Measurements from ENCODE around the gene JAM3.

The JAM3 gene

GRCh38 chr11:134150195-134150903 is 81.5 kb downstream of the JAM3 start:
- no peak overlapping the region for H2AK5ac ChIP-seq (ENCODE audit: low read depth, low read length)
- no peak overlapping the region for H2BK5ac ChIP-seq (ENCODE audit: low read length)
- no peaks in the 10 kb centered on the region for H3K27me3 ChIP-seq (ENCODE audit: control insufficient read depth in 3 of 3, insufficient read depth in 3 of 3, low read depth in 1 of 3, low read length in 3 of 3)
- no peak overlapping the region for H3K14ac ChIP-seq (ENCODE audit: low read length)
- H3K4ac ChIP-seq (ENCODE audit: low read length) = no peak overlapping the region
- H3K4me1 ChIP-seq (ENCODE audit: control insufficient read depth in 2 of 2, insufficient read depth in 1 of 2, low read depth in 1 of 2, low read length in 2 of 2) = no peaks in the 10 kb centered on the region
- DNase-seq (ENCODE audit: low spot score) = no peak
- H3K4me2 ChIP-seq (ENCODE audit: insufficient read depth, low read length, poor library complexity, severe bottlenecking) = no peak overlapping the region
- H3K4me3 ChIP-seq (ENCODE audit: low read length in 2 of 2) = peak overlapping the region in 1 of 2 donors; percentile 2
- H3K18ac ChIP-seq (ENCODE audit: low read length) = no peak overlapping the region
- no peak overlapping the region for H4K91ac ChIP-seq (ENCODE audit: low read depth, low read length, poor library complexity)
- no peak overlapping the region for H3K9ac ChIP-seq (ENCODE audit: low read depth, low read length, poor library complexity)
- H3K9me3 ChIP-seq (replicated peaks in 1 of 2; ENCODE audit: control insufficient read depth in 2 of 2, insufficient read depth in 1 of 2, low read depth in 1 of 2, low read length in 2 of 2) = peaks cover 0 to 6% of the 10 kb centered on the region in 2 donors
- H2BK15ac ChIP-seq (ENCODE audit: low read length) = no peak overlapping the region
- no peak overlapping the region for H3K27ac ChIP-seq (replicated peaks; ENCODE audit: low read length)
- H3K79me1 ChIP-seq (ENCODE audit: low read depth, low read length) = peaks cover 2% of the 10 kb centered on the region
- H2BK12ac ChIP-seq (ENCODE audit: low read length) = no peak overlapping the region
- no peak overlapping the region for H2BK120ac ChIP-seq (ENCODE audit: low read depth, low read length)
- WGBS, 2 donors (ENCODE audit: extremely low coverage in 2 of 2, insufficient read length in 2 of 2, insufficient replicate concordance in 1 of 2) = no CpG with 5 or more reads among the region's 12 CpGs
- no peak overlapping the region for H2AFZ ChIP-seq (ENCODE audit: low read length)
- H4K8ac ChIP-seq (ENCODE audit: low read depth, low read length) = no peak overlapping the region
- no peak overlapping the region for H3K23ac ChIP-seq (ENCODE audit: low read depth, low read length, poor library complexity)
- peaks cover 50 to 99% of the 10 kb centered on the region in 2 donors for H3K36me3 ChIP-seq (replicated peaks in 1 of 2; ENCODE audit: control insufficient read depth in 2 of 2, insufficient read depth in 2 of 2, low read length in 2 of 2)

GRCh38 chr11:134151083-134151747 is 82.3 kb downstream of the JAM3 start:
- no peak overlapping the region for H3K14ac ChIP-seq (ENCODE audit: low read length)
- no peak overlapping the region for H3K27ac ChIP-seq (replicated peaks; ENCODE audit: low read length)
- no peak overlapping the region for H2BK120ac ChIP-seq (ENCODE audit: low read depth, low read length)
- no peak overlapping the region for H3K4me2 ChIP-seq (ENCODE audit: insufficient read depth, low read length, poor library complexity, severe bottlenecking)
- no peak overlapping the region for H2AK5ac ChIP-seq (ENCODE audit: low read depth, low read length)
- H3K4ac ChIP-seq (ENCODE audit: low read length) = no peak overlapping the region
- no peak overlapping the region for H3K9ac ChIP-seq (ENCODE audit: low read depth, low read length, poor library complexity)
- no peak overlapping the region for H3K23ac ChIP-seq (ENCODE audit: low read depth, low read length, poor library complexity)
- peaks cover 0 to 2% of the 10 kb centered on the region in 2 donors for H3K9me3 ChIP-seq (replicated peaks in 1 of 2; ENCODE audit: control insufficient read depth in 2 of 2, insufficient read depth in 1 of 2, low read depth in 1 of 2, low read length in 2 of 2)
- H2AFZ ChIP-seq (ENCODE audit: low read length) = no peak overlapping the region
- H3K18ac ChIP-seq (ENCODE audit: low read length) = no peak overlapping the region
- no peak overlapping the region for H4K8ac ChIP-seq (ENCODE audit: low read depth, low read length)
- no CpG with 5 or more reads among the region's 10 CpGs for WGBS, 2 donors (ENCODE audit: extremely low coverage in 2 of 2, insufficient read length in 2 of 2, insufficient replicate concordance in 1 of 2)
- peaks cover 52 to 99% of the 10 kb centered on the region in 2 donors for H3K36me3 ChIP-seq (replicated peaks in 1 of 2; ENCODE audit: control insufficient read depth in 2 of 2, insufficient read depth in 2 of 2, low read length in 2 of 2)
- no peak overlapping the region for H4K91ac ChIP-seq (ENCODE audit: low read depth, low read length, poor library complexity)
- no peak for DNase-seq (ENCODE audit: low spot score)
- no peak overlapping the region for H2BK15ac ChIP-seq (ENCODE audit: low read length)
- peaks cover 2% of the 10 kb centered on the region for H3K79me1 ChIP-seq (ENCODE audit: low read depth, low read length)
- H2BK5ac ChIP-seq (ENCODE audit: low read length) = no peak overlapping the region
- H2BK12ac ChIP-seq (ENCODE audit: low read length) = no peak overlapping the region
- no peaks in the 10 kb centered on the region for H3K4me1 ChIP-seq (ENCODE audit: control insufficient read depth in 2 of 2, insufficient read depth in 1 of 2, low read depth in 1 of 2, low read length in 2 of 2)
- no peaks in the 10 kb centered on the region for H3K27me3 ChIP-seq (ENCODE audit: control insufficient read depth in 3 of 3, insufficient read depth in 3 of 3, low read depth in 1 of 3, low read length in 3 of 3)
- no peak overlapping the region for H3K4me3 ChIP-seq (ENCODE audit: low read length in 2 of 2)

GRCh38 chr11:134152696-134153095 is 83.8 kb downstream of the JAM3 start:
- no peak overlapping the region for H2BK12ac ChIP-seq (ENCODE audit: low read length)
- peaks cover 2% of the 10 kb centered on the region for H3K79me1 ChIP-seq (ENCODE audit: low read depth, low read length)
- no peak overlapping the region for H3K4ac ChIP-seq (ENCODE audit: low read length)
- H4K8ac ChIP-seq (ENCODE audit: low read depth, low read length) = no peak overlapping the region
- peaks cover 55 to 100% of the 10 kb centered on the region in 2 donors for H3K36me3 ChIP-seq (replicated peaks in 1 of 2; ENCODE audit: control insufficient read depth in 2 of 2, insufficient read depth in 2 of 2, low read length in 2 of 2)
- no peak for DNase-seq (ENCODE audit: low spot score)
- H3K27ac ChIP-seq (replicated peaks; ENCODE audit: low read length) = no peak overlapping the region
- no peak overlapping the region for H3K18ac ChIP-seq (ENCODE audit: low read length)
- H3K4me1 ChIP-seq (ENCODE audit: control insufficient read depth in 2 of 2, insufficient read depth in 1 of 2, low read depth in 1 of 2, low read length in 2 of 2) = no peaks in the 10 kb centered on the region
- no peak overlapping the region for H2AFZ ChIP-seq (ENCODE audit: low read length)
- H3K4me2 ChIP-seq (ENCODE audit: insufficient read depth, low read length, poor library complexity, severe bottlenecking) = no peak overlapping the region
- no peak overlapping the region for H3K9ac ChIP-seq (ENCODE audit: low read depth, low read length, poor library complexity)
- WGBS, 2 donors (ENCODE audit: extremely low coverage in 2 of 2, insufficient read length in 2 of 2, insufficient replicate concordance in 1 of 2) = no CpG with 5 or more reads among the region's 9 CpGs
- no peak overlapping the region for H2BK5ac ChIP-seq (ENCODE audit: low read length)
- H3K14ac ChIP-seq (ENCODE audit: low read length) = no peak overlapping the region
- no peak overlapping the region for H3K23ac ChIP-seq (ENCODE audit: low read depth, low read length, poor library complexity)
- no peak overlapping the region for H2BK15ac ChIP-seq (ENCODE audit: low read length)
- no peaks in the 10 kb centered on the region for H3K27me3 ChIP-seq (ENCODE audit: control insufficient read depth in 3 of 3, insufficient read depth in 3 of 3, low read depth in 1 of 3, low read length in 3 of 3)
- H2AK5ac ChIP-seq (ENCODE audit: low read depth, low read length) = no peak overlapping the region
- H2BK120ac ChIP-seq (ENCODE audit: low read depth, low read length) = no peak overlapping the region
- peaks cover 0 to 2% of the 10 kb centered on the region in 2 donors for H3K9me3 ChIP-seq (replicated peaks in 1 of 2; ENCODE audit: control insufficient read depth in 2 of 2, insufficient read depth in 1 of 2, low read depth in 1 of 2, low read length in 2 of 2)
- no peak overlapping the region for H3K4me3 ChIP-seq (ENCODE audit: low read length in 2 of 2)
- H4K91ac ChIP-seq (ENCODE audit: low read depth, low read length, poor library complexity) = no peak overlapping the region

GRCh38 chr11:134153147-134153905 is 84.5 kb downstream of the JAM3 start:
- Histone ChIP-seq H3K14ac (ENCODE audit: low read length) (peak overlapping the region; percentile 38), H3K27me3 (ENCODE audit: control insufficient read depth in 3 of 3, insufficient read depth in 3 of 3, low read depth in 1 of 3, low read length in 3 of 3) (no peaks in the 10 kb centered on the region), H2AK5ac (ENCODE audit: low read depth, low read length) (no peak overlapping the region), H2BK12ac (ENCODE audit: low read length) (no peak overlapping the region), H3K79me1 (ENCODE audit: low read depth, low read length) (peaks cover 2% of the 10 kb centered on the region), H2AFZ (ENCODE audit: low read length) (no peak overlapping the region), H3K4me2 (ENCODE audit: insufficient read depth, low read length, poor library complexity, severe bottlenecking) (no peak overlapping the region), H4K91ac (ENCODE audit: low read depth, low read length, poor library complexity) (no peak overlapping the region), H3K4me1 (ENCODE audit: control insufficient read depth in 2 of 2, insufficient read depth in 1 of 2, low read depth in 1 of 2, low read length in 2 of 2) (no peaks in the 10 kb centered on the region), H2BK15ac (ENCODE audit: low read length) (no peak overlapping the region), H3K27ac (replicated peaks; ENCODE audit: low read length) (no peak overlapping the region), H3K4me3 (ENCODE audit: low read length in 2 of 2) (no peak overlapping the region), H3K36me3 (replicated peaks in 1 of 2; ENCODE audit: control insufficient read depth in 2 of 2, insufficient read depth in 2 of 2, low read length in 2 of 2) (peaks cover 61 to 100% of the 10 kb centered on the region in 2 donors), H2BK5ac (ENCODE audit: low read length) (no peak overlapping the region), H3K18ac (ENCODE audit: low read length) (no peak overlapping the region), H3K9ac (ENCODE audit: low read depth, low read length, poor library complexity) (peak overlapping the region; percentile 26), H2BK120ac (ENCODE audit: low read depth, low read length) (no peak overlapping the region), H3K23ac (ENCODE audit: low read depth, low read length, poor library complexity) (no peak overlapping the region), H4K8ac (ENCODE audit: low read depth, low read length) (no peak overlapping the region), H3K9me3 (replicated peaks in 1 of 2; ENCODE audit: control insufficient read depth in 2 of 2, insufficient read depth in 1 of 2, low read depth in 1 of 2, low read length in 2 of 2) (peaks cover 0 to 2% of the 10 kb centered on the region in 2 donors), H3K4ac (ENCODE audit: low read length) (no peak overlapping the region)
- no peak for DNase-seq (ENCODE audit: low spot score)
- no CpG with 5 or more reads among the region's 30 CpGs for WGBS, 2 donors (ENCODE audit: extremely low coverage in 2 of 2, insufficient read length in 2 of 2, insufficient replicate concordance in 1 of 2)
